GM19328 (cell line): Measurements from ENCODE around the gene DNAJC1.
"Not testable (repeated sequence)": the region's sequence is repeated elsewhere in the genome, so short reads cannot be mapped to it uniquely, and the experiment has no call there.

Source experiments
- ATAC-seq: cut with Tn5 transposase; IDR thresholded peaks from one replicate; pipeline ENCODE4 v1.9.1; 2021; ENCODE audit warnings: mild to moderate bottlenecking, moderate library complexity; ENCODE audit not compliant: unreplicated experiment

The DNAJC1 gene

GRCh38 chr10:21831986-21832820 is 171.3 kb downstream of the DNAJC1 start:
- ATAC-seq = no peak

- no peak for ATAC-seq
Observed at GRCh38 chr10:21830037-21830436, 173.5 kb downstream of the DNAJC1 start.

- no peak for ATAC-seq
Observed at GRCh38 chr10:21827308-21827707, 176.2 kb downstream of the DNAJC1 start.

- no peak for ATAC-seq
Observed at GRCh38 chr10:21826725-21827124, 176.8 kb downstream of the DNAJC1 start.

- ATAC-seq = no peak
Observed at GRCh38 chr10:21825345-21825744, 178.2 kb downstream of the DNAJC1 start.

GRCh38 chr10:21824409-21824808 is 179.1 kb downstream of the DNAJC1 start:
- no peak for ATAC-seq

- no peak for ATAC-seq
Observed at GRCh38 chr10:21823617-21824016, 179.9 kb downstream of the DNAJC1 start.

- not testable (repeated sequence) for ATAC-seq
Observed at GRCh38 chr10:21822273-21822672, 181.3 kb downstream of the DNAJC1 start.

GRCh38 chr10:21820952-21821351 is 182.6 kb downstream of the DNAJC1 start:
- ATAC-seq = no peak

- not testable (repeated sequence) for ATAC-seq
Observed at GRCh38 chr10:21818416-21818815, 185.1 kb downstream of the DNAJC1 start.

- no peak for ATAC-seq
Observed at GRCh38 chr10:21814866-21815265, 188.7 kb downstream of the DNAJC1 start.

GRCh38 chr10:21813946-21814345 is 189.6 kb downstream of the DNAJC1 start:
- ATAC-seq = no peak

- ATAC-seq = no peak
Observed at GRCh38 chr10:21811245-21811585, 192.3 kb downstream of the DNAJC1 start.

- no peak for ATAC-seq
Observed at GRCh38 chr10:21810582-21811244, 192.8 kb downstream of the DNAJC1 start.

GRCh38 chr10:21808550-21808949 is 195.0 kb downstream of the DNAJC1 start:
- ATAC-seq = no peak

- ATAC-seq = no peak
Observed at GRCh38 chr10:21807180-21807579, 196.3 kb downstream of the DNAJC1 start.

- no peak for ATAC-seq
Observed at GRCh38 chr10:21803374-21803773, 200.2 kb downstream of the DNAJC1 start.

- no peak for ATAC-seq
Observed at GRCh38 chr10:21801609-21802008, 201.9 kb downstream of the DNAJC1 start.

- ATAC-seq = no peak
Observed at GRCh38 chr10:21797984-21798765, 205.4 kb downstream of the DNAJC1 start.

- no peak for ATAC-seq
Observed at GRCh38 chr10:21797533-21797932, 206.0 kb downstream of the DNAJC1 start.

- ATAC-seq = no peak
Observed at GRCh38 chr10:21791276-21791675, 212.3 kb downstream of the DNAJC1 start.

- ATAC-seq = no peak
Observed at GRCh38 chr10:21776883-21777282, 226.6 kb downstream of the DNAJC1 start.
